ENCODE data around the gene EPS8. TPM values are rescaled to one million over a fixed set of nuclear protein-coding genes. Genes with fewer than 3 reads are reported as not detected.

EPS8 gene
- total RNA-seq, 1 donor from 2014 or later, result 31.7 TPM

GRCh38 chr12:15819644-15820437, 30.7 kb upstream of the EPS8 start:
- peaks cover 6% of the 10 kb centered on the region for H3K27me3 Mint-ChIP-seq
- H3K27ac Mint-ChIP-seq, result no peak overlapping the region
- no peak overlapping the region for H3K4me3 Mint-ChIP-seq
- DNase-seq (ENCODE audit: extremely low spot score, unreplicated experiment), result no peak
- no peaks in the 10 kb centered on the region for H3K36me3 Mint-ChIP-seq
- no peaks in the 10 kb centered on the region for H3K4me1 Mint-ChIP-seq (ENCODE audit: unreplicated experiment)
- no peak for TF ChIP-seq CTCF (conservative IDR thresholded peaks at IDR 0.05)
- H3K9me3 Mint-ChIP-seq, result no peaks in the 10 kb centered on the region

- H3K27me3 Mint-ChIP-seq, result peaks cover 6% of the 10 kb centered on the region
- no peaks in the 10 kb centered on the region for H3K9me3 Mint-ChIP-seq
- H3K4me3 Mint-ChIP-seq, result no peak overlapping the region
- no peak overlapping the region for H3K27ac Mint-ChIP-seq
- no peak for DNase-seq (ENCODE audit: extremely low spot score, unreplicated experiment)
- H3K4me1 Mint-ChIP-seq (ENCODE audit: unreplicated experiment), result no peaks in the 10 kb centered on the region
- no peaks in the 10 kb centered on the region for H3K36me3 Mint-ChIP-seq
- no peak for TF ChIP-seq CTCF (conservative IDR thresholded peaks at IDR 0.05)
These were observed 29.2 kb upstream of the EPS8 start for GRCh38 chr12:15818418-15818817.

- Mint-ChIP-seq H3K4me3 (no peak overlapping the region), H3K27ac (no peak overlapping the region), H3K9me3 (no peaks in the 10 kb centered on the region), H3K36me3 (no peaks in the 10 kb centered on the region), H3K27me3 (peaks cover 9% of the 10 kb centered on the region), H3K4me1 (ENCODE audit: unreplicated experiment) (no peaks in the 10 kb centered on the region)
- no peak for TF ChIP-seq CTCF (conservative IDR thresholded peaks at IDR 0.05)
- no peak for DNase-seq (ENCODE audit: extremely low spot score, unreplicated experiment)
These were observed 26.5 kb upstream of the EPS8 start for GRCh38 chr12:15815730-15816129.

- Mint-ChIP-seq H3K27ac (no peak overlapping the region), H3K4me3 (no peak overlapping the region), H3K9me3 (no peaks in the 10 kb centered on the region), H3K27me3 (peaks cover 17% of the 10 kb centered on the region), H3K4me1 (ENCODE audit: unreplicated experiment) (no peaks in the 10 kb centered on the region), H3K36me3 (no peaks in the 10 kb centered on the region)
- TF ChIP-seq CTCF (conservative IDR thresholded peaks at IDR 0.05), result no peak
- DNase-seq (ENCODE audit: extremely low spot score, unreplicated experiment), result no peak
These were observed 22.3 kb upstream of the EPS8 start for GRCh38 chr12:15811214-15812127.

- H3K36me3 Mint-ChIP-seq, result no peaks in the 10 kb centered on the region
- H3K9me3 Mint-ChIP-seq, result no peaks in the 10 kb centered on the region
- no peaks in the 10 kb centered on the region for H3K4me1 Mint-ChIP-seq (ENCODE audit: unreplicated experiment)
- H3K27me3 Mint-ChIP-seq, result peaks cover 21% of the 10 kb centered on the region
- no peak for TF ChIP-seq CTCF (conservative IDR thresholded peaks at IDR 0.05)
- H3K4me3 Mint-ChIP-seq, result no peak overlapping the region
- no peak overlapping the region for H3K27ac Mint-ChIP-seq
- no peak for DNase-seq (ENCODE audit: extremely low spot score, unreplicated experiment)
These were observed 19.5 kb upstream of the EPS8 start for GRCh38 chr12:15808652-15809051.

Measured in type B pancreatic cell (in vitro differentiated cells).